Retina (tissue), 1 donor: ENCODE results near the gene CEP120.
"Not testable (repeated sequence)": the region's sequence is repeated elsewhere in the genome, so short reads cannot be mapped to it uniquely, and the experiment has no call there.

ENCODE experiments used
- DNase-seq: peaks from one replicate; pipeline ENCODE4 v3.0.0-alpha.2; 2016

Gene CEP120

GRCh38 chr5:123438244-123438643 is 15.0 kb upstream of the CEP120 start:
- DNase-seq = no peak

- no peak for DNase-seq
These were observed 13.0 kb upstream of the CEP120 start for GRCh38 chr5:123436201-123436600.

- DNase-seq = no peak
These were observed 11.6 kb upstream of the CEP120 start for GRCh38 chr5:123434796-123435195.

GRCh38 chr5:123433596-123433995 is 10.4 kb upstream of the CEP120 start:
- no peak for DNase-seq

- DNase-seq = not testable (repeated sequence)
These were observed 7.2 kb upstream of the CEP120 start for GRCh38 chr5:123430441-123430840.

GRCh38 chr5:123429993-123430392 is 6.8 kb upstream of the CEP120 start:
- no peak for DNase-seq

- DNase-seq = no peak
These were observed 6.2 kb upstream of the CEP120 start for GRCh38 chr5:123429221-123429954.

GRCh38 chr5:123428521-123429220 is 5.5 kb upstream of the CEP120 start:
- no peak for DNase-seq

- no peak for DNase-seq
These were observed 4.1 kb upstream of the CEP120 start for GRCh38 chr5:123427281-123427680.

GRCh38 chr5:123425431-123425830 is 2.2 kb upstream of the CEP120 start:
- no peak for DNase-seq

- DNase-seq = no peak
These were observed 548 bp downstream of the CEP120 start for GRCh38 chr5:123422433-123423277.

- DNase-seq = peak; percentile 16
These were observed 1.4 kb downstream of the CEP120 start for GRCh38 chr5:123421773-123422172.

- no peak for DNase-seq
These were observed 8.2 kb downstream of the CEP120 start for GRCh38 chr5:123414974-123415373.

GRCh38 chr5:123412206-123412605 is 11.0 kb downstream of the CEP120 start:
- DNase-seq = no peak

- not testable (repeated sequence) for DNase-seq
These were observed 21.2 kb downstream of the CEP120 start for GRCh38 chr5:123401999-123402398.

GRCh38 chr5:123401320-123401719 is 21.9 kb downstream of the CEP120 start:
- no peak for DNase-seq

- DNase-seq = not testable (repeated sequence)
These were observed 22.3 kb downstream of the CEP120 start for GRCh38 chr5:123400870-123401291.

- no peak for DNase-seq
These were observed 25.0 kb downstream of the CEP120 start for GRCh38 chr5:123398058-123398733.

- no peak for DNase-seq
These were observed 25.7 kb downstream of the CEP120 start for GRCh38 chr5:123397538-123397937.

GRCh38 chr5:123391009-123391408 is 32.2 kb downstream of the CEP120 start:
- no peak for DNase-seq

GRCh38 chr5:123389794-123390193 is 33.4 kb downstream of the CEP120 start:
- DNase-seq = no peak

GRCh38 chr5:123387313-123387712 is 35.9 kb downstream of the CEP120 start:
- DNase-seq = no peak

GRCh38 chr5:123382252-123382651 is 41.0 kb downstream of the CEP120 start:
- DNase-seq = no peak
